CD4-positive, CD25-positive, alpha-beta regulatory T cell (primary cell): ENCODE data around the gene GRM8. TPM values are rescaled to one million over a fixed set of nuclear protein-coding genes. Genes with fewer than 3 reads are reported as not detected.

Experiments
- ATAC-seq, 2 donors: fragments of 150-1000 bp; cut with Tn5 transposase; one replicate each; pipeline ENCODE4 v1.10.0; 2021; ENCODE audit warnings: low read depth in 2 of 2, moderate number of reproducible peaks in 2 of 2, moderate library complexity in 1 of 2
- DNase-seq, 3 donors: peaks; one replicate each; pipeline versions ENCODE4 v3.0.0 to v3.0.0-alpha.2; 2012 to 2022; ENCODE audit warnings: mixed read lengths in 1 of 3
- H3K27ac ChIP-seq: one replicate; pipeline ENCODE4 v1.7.0; 2013; ENCODE audit warnings: mild to moderate bottlenecking, low read length; ENCODE audit not compliant: insufficient read depth, poor library complexity, severe bottlenecking
- H3K27me3 ChIP-seq: one replicate; pipeline ENCODE4 v1.7.0; 2013; ENCODE audit warnings: low read length; ENCODE audit not compliant: control insufficient read depth, insufficient read depth
- H3K36me3 ChIP-seq: one replicate; pipeline ENCODE4 v1.7.0; 2013; ENCODE audit warnings: mild to moderate bottlenecking, low read length, moderate library complexity; ENCODE audit not compliant: control insufficient read depth, insufficient read depth
- H3K4me1 ChIP-seq: 2 replicates; pipeline ENCODE4 v1.7.0; 2013; ENCODE audit warnings: mild to moderate bottlenecking, low read length; ENCODE audit not compliant: insufficient read depth, control insufficient read depth, poor library complexity, severe bottlenecking
- H3K4me3 ChIP-seq: one replicate; pipeline ENCODE4 v1.7.0; 2013; ENCODE audit warnings: low read depth, mild to moderate bottlenecking, low read length, moderate library complexity
- H3K9me3 ChIP-seq, 2 experiments: 1 replicate in 1 of 2; 2 replicates in 1 of 2; pipeline ENCODE4 v1.7.0; 2013; ENCODE audit warnings: low read length in 2 of 2, mild to moderate bottlenecking in 1 of 2, moderate library complexity in 1 of 2; ENCODE audit not compliant: control insufficient read depth in 2 of 2
- H3K27ac Mint-ChIP-seq, 3 donors: one replicate each; pipeline ENCODE4 v1.8.0; 2020 to 2022; ENCODE audit warnings: mild to moderate bottlenecking in 3 of 3, mixed read lengths in 3 of 3, moderate library complexity in 2 of 3
- H3K27me3 Mint-ChIP-seq: one replicate; pipeline ENCODE4 v1.8.0; 2022; ENCODE audit warnings: mild to moderate bottlenecking, mixed read lengths
- H3K36me3 Mint-ChIP-seq: one replicate; pipeline ENCODE4 v1.8.0; 2020; ENCODE audit warnings: mixed read lengths
- H3K4me1 Mint-ChIP-seq, 4 donors: one replicate each; pipeline ENCODE4 v1.8.0; 2020 to 2022; ENCODE audit warnings: mixed read lengths in 4 of 4, mild to moderate bottlenecking in 1 of 4
- H3K4me3 Mint-ChIP-seq, 4 donors: one replicate each; pipeline ENCODE4 v1.8.0; 2020 to 2022; ENCODE audit warnings: mild to moderate bottlenecking in 4 of 4, mixed read lengths in 4 of 4, moderate library complexity in 3 of 4
- H3K9me3 Mint-ChIP-seq, 7 donors: one replicate each; pipeline ENCODE4 v1.8.0; 2020 to 2022; ENCODE audit warnings: mixed read lengths in 7 of 7, mild to moderate bottlenecking in 3 of 7, moderate library complexity in 2 of 7
- polyA plus RNA-seq, 4 donors: library from polyadenylated mRNA; unstranded; fragments of 300-500 nt; fragmentation: Illumina TruSeq; gene quantifications; one replicate each; pipeline ENCODE4 v1.2.3, GENCODE V29; 2021
- total RNA-seq: library from RNA; stranded (reverse); gene quantifications from one replicate; pipeline ENCODE4 v1.2.3, GENCODE V29; 2022

The GRM8 gene
- total and polyA plus RNA-seq, 5 donors from 2014 or later, result not detected

- ATAC-seq, result no peak
- Mint-ChIP-seq H3K36me3 (no peaks in the 10 kb centered on the region), H3K27me3 (no peaks in the 10 kb centered on the region), H3K27ac (no peak overlapping the region), H3K4me3 (no peak overlapping the region), H3K4me1 (no peaks in the 10 kb centered on the region), H3K9me3 (peaks cover 0 to 5% (median 2%) of the 10 kb centered on the region in 7 donors)
- Histone ChIP-seq H3K27ac (no peak overlapping the region), H3K4me3 (no peak overlapping the region), H3K27me3 (no peaks in the 10 kb centered on the region), H3K36me3 (no peaks in the 10 kb centered on the region), H3K4me1 (no peaks in the 10 kb centered on the region), H3K9me3 (no peaks in the 10 kb centered on the region)
- DNase-seq, result no peak
These were observed 799.6 kb downstream of the GRM8 start for GRCh38 chr7:126453104-126453503.

- no peak overlapping the region for H3K4me3 ChIP-seq
- H3K4me1 Mint-ChIP-seq, result no peaks in the 10 kb centered on the region
These were observed 802.5 kb downstream of the GRM8 start for GRCh38 chr7:126450269-126450671.

GRCh38 chr7:126449611-126450268, 803.0 kb downstream of the GRM8 start:
- Mint-ChIP-seq H3K4me1 (no peaks in the 10 kb centered on the region), H3K27me3 (no peaks in the 10 kb centered on the region), H3K36me3 (no peaks in the 10 kb centered on the region), H3K27ac (no peak overlapping the region), H3K9me3 (peaks cover 0 to 5% (median 2%) of the 10 kb centered on the region in 7 donors), H3K4me3 (no peak overlapping the region)
- Histone ChIP-seq H3K4me1 (no peaks in the 10 kb centered on the region), H3K27me3 (no peaks in the 10 kb centered on the region), H3K4me3 (no peak overlapping the region), H3K27ac (no peak overlapping the region), H3K9me3 (no peaks in the 10 kb centered on the region), H3K36me3 (no peaks in the 10 kb centered on the region)
- DNase-seq (no peak), ATAC-seq (no peak)

More at GRCh38 chr7:126450269-126450671, 802.5 kb downstream of the GRM8 start:
- Mint-ChIP-seq H3K4me3 (no peak overlapping the region), H3K36me3 (no peaks in the 10 kb centered on the region), H3K27ac (no peak overlapping the region), H3K9me3 (peaks cover 0 to 5% (median 2%) of the 10 kb centered on the region in 7 donors), H3K27me3 (no peaks in the 10 kb centered on the region)
- Histone ChIP-seq H3K9me3 (no peaks in the 10 kb centered on the region), H3K27ac (no peak overlapping the region), H3K4me1 (no peaks in the 10 kb centered on the region), H3K36me3 (no peaks in the 10 kb centered on the region), H3K27me3 (no peaks in the 10 kb centered on the region)
- ATAC-seq (no peak), DNase-seq (no peak)

- Histone ChIP-seq H3K27me3 (no peaks in the 10 kb centered on the region), H3K36me3 (no peaks in the 10 kb centered on the region), H3K4me1 (no peaks in the 10 kb centered on the region), H3K9me3 (no peaks in the 10 kb centered on the region), H3K27ac (no peak overlapping the region), H3K4me3 (no peak overlapping the region)
- DNase-seq (no peak), ATAC-seq (no peak)
- Mint-ChIP-seq H3K9me3 (peaks cover 0 to 5% (median under 1%) of the 10 kb centered on the region in 7 donors), H3K4me3 (no peak overlapping the region), H3K4me1 (no peaks in the 10 kb centered on the region), H3K27me3 (no peaks in the 10 kb centered on the region), H3K36me3 (no peaks in the 10 kb centered on the region), H3K27ac (no peak overlapping the region)
These were observed 804.8 kb downstream of the GRM8 start for GRCh38 chr7:126447984-126448383.

GRCh38 chr7:126445991-126446390, 806.8 kb downstream of the GRM8 start:
- H3K36me3 Mint-ChIP-seq, result no peaks in the 10 kb centered on the region
- peaks cover 0 to 2% (median 0%) of the 10 kb centered on the region in 7 donors for H3K9me3 Mint-ChIP-seq
- H3K9me3 ChIP-seq, result no peaks in the 10 kb centered on the region
- no peaks in the 10 kb centered on the region for H3K4me1 ChIP-seq
- no peaks in the 10 kb centered on the region for H3K4me1 Mint-ChIP-seq
- no peaks in the 10 kb centered on the region for H3K27me3 ChIP-seq
- no peaks in the 10 kb centered on the region for H3K27me3 Mint-ChIP-seq
- H3K36me3 ChIP-seq, result no peaks in the 10 kb centered on the region
- ATAC-seq, result no peak
- H3K27ac ChIP-seq, result no peak overlapping the region
- DNase-seq, result no peak
- H3K4me3 ChIP-seq, result no peak overlapping the region
- no peak overlapping the region for H3K27ac Mint-ChIP-seq
- H3K4me3 Mint-ChIP-seq, result no peak overlapping the region

- Mint-ChIP-seq H3K4me3 (no peak overlapping the region), H3K27me3 (no peaks in the 10 kb centered on the region), H3K9me3 (no peaks in the 10 kb centered on the region), H3K4me1 (no peaks in the 10 kb centered on the region), H3K36me3 (no peaks in the 10 kb centered on the region), H3K27ac (no peak overlapping the region)
- ATAC-seq (no peak), DNase-seq (no peak)
- H3K4me1 ChIP-seq, result no peaks in the 10 kb centered on the region
- H3K27me3 ChIP-seq, result no peaks in the 10 kb centered on the region
- H3K36me3 ChIP-seq, result no peaks in the 10 kb centered on the region
- no peak overlapping the region for H3K4me3 ChIP-seq
- H3K9me3 ChIP-seq, result no peaks in the 10 kb centered on the region
- H3K27ac ChIP-seq, result no peak overlapping the region
These were observed 808.8 kb downstream of the GRM8 start for GRCh38 chr7:126443951-126444350.

- ATAC-seq (no peak), DNase-seq (no peak)
- H3K4me3 Mint-ChIP-seq, result no peak overlapping the region
- Histone ChIP-seq H3K27me3 (no peaks in the 10 kb centered on the region), H3K27ac (no peak overlapping the region), H3K9me3 (no peaks in the 10 kb centered on the region), H3K4me1 (no peaks in the 10 kb centered on the region), H3K36me3 (no peaks in the 10 kb centered on the region), H3K4me3 (no peak overlapping the region)
- H3K27ac Mint-ChIP-seq, result no peak overlapping the region
- no peaks in the 10 kb centered on the region for H3K27me3 Mint-ChIP-seq
- no peaks in the 10 kb centered on the region for H3K36me3 Mint-ChIP-seq
- no peaks in the 10 kb centered on the region for H3K9me3 Mint-ChIP-seq
- H3K4me1 Mint-ChIP-seq, result no peaks in the 10 kb centered on the region
These were observed 809.8 kb downstream of the GRM8 start for GRCh38 chr7:126442908-126443307.

GRCh38 chr7:126441745-126442144, 811.0 kb downstream of the GRM8 start:
- Mint-ChIP-seq H3K9me3 (no peaks in the 10 kb centered on the region), H3K27ac (no peak overlapping the region), H3K36me3 (no peaks in the 10 kb centered on the region), H3K27me3 (no peaks in the 10 kb centered on the region), H3K4me3 (no peak overlapping the region), H3K4me1 (no peaks in the 10 kb centered on the region)
- no peaks in the 10 kb centered on the region for H3K27me3 ChIP-seq
- no peak for DNase-seq
- H3K9me3 ChIP-seq, result no peaks in the 10 kb centered on the region
- H3K27ac ChIP-seq, result no peak overlapping the region
- no peak for ATAC-seq
- H3K4me3 ChIP-seq, result no peak overlapping the region
- no peaks in the 10 kb centered on the region for H3K36me3 ChIP-seq
- H3K4me1 ChIP-seq, result no peaks in the 10 kb centered on the region
